ENCODE results near the gene MDC1.
A peak's percentile ranks its signal among the peaks of the same experiment; 100 is the strongest.

Gene MDC1

GRCh38 chr6:30732237-30732943 is 15.3 kb upstream of the MDC1 start:
- no peak overlapping the region for H3K4me2 ChIP-seq (ENCODE audit: low read length)
- H2AK5ac ChIP-seq (ENCODE audit: low read length), result no peak overlapping the region
- no peak overlapping the region for H2BK12ac ChIP-seq (ENCODE audit: low read length)
- peaks cover 3% of the 10 kb centered on the region for H3K79me1 ChIP-seq (ENCODE audit: low read length)
- H3K9me3 ChIP-seq (ENCODE audit: insufficient read depth, low read depth, low read length), result no peaks in the 10 kb centered on the region
- no CpG with 5 or more reads among the region's 12 CpGs for WGBS (ENCODE audit: extremely low coverage, insufficient coverage, insufficient read length)
- H2BK5ac ChIP-seq (ENCODE audit: low read depth, low read length, poor library complexity), result no peak overlapping the region
- H4K91ac ChIP-seq (ENCODE audit: low read depth, low read length), result no peak overlapping the region
- H3K23ac ChIP-seq (ENCODE audit: low read length), result no peak overlapping the region
- H3K36me3 ChIP-seq (ENCODE audit: control insufficient read depth in 1 of 2, insufficient read depth in 2 of 2, low read length in 2 of 2), result peaks cover 45 to 46% of the 10 kb centered on the region in 2 experiments
- no peak overlapping the region for H4K12ac ChIP-seq (ENCODE audit: low read depth, low read length)
- no peak overlapping the region for H3K18ac ChIP-seq (ENCODE audit: low read length)
- H3K14ac ChIP-seq (ENCODE audit: low read length), result no peak overlapping the region
- no peak overlapping the region for H3K9ac ChIP-seq (ENCODE audit: low read length)
- H3K4me1 ChIP-seq (ENCODE audit: control insufficient read depth in 1 of 2, insufficient read depth in 2 of 2, low read length in 2 of 2), result peaks cover 3 to 5% of the 10 kb centered on the region in 2 experiments
- no peak overlapping the region for H3K4ac ChIP-seq (ENCODE audit: low read depth, low read length)
- no peak overlapping the region for H3K27ac ChIP-seq (ENCODE audit: low read depth, low read length)
- no peaks in the 10 kb centered on the region for H3K79me2 ChIP-seq (ENCODE audit: control insufficient read depth, insufficient read depth, low read length, poor library complexity)
- H2BK120ac ChIP-seq (ENCODE audit: insufficient read depth, low read length, poor library complexity), result no peak overlapping the region
- no peak overlapping the region for H4K8ac ChIP-seq (ENCODE audit: low read depth, low read length)
- no peak for DNase-seq
- H3K4me3 ChIP-seq (ENCODE audit: low read depth, low read length), result no peak overlapping the region
- H2AFZ ChIP-seq (ENCODE audit: insufficient read depth, low read length, poor library complexity), result no peak overlapping the region
- H3K27me3 ChIP-seq (ENCODE audit: insufficient read depth, low read length), result no peaks in the 10 kb centered on the region

GRCh38 chr6:30730601-30731435 is 13.7 kb upstream of the MDC1 start:
- Histone ChIP-seq H2BK120ac (ENCODE audit: insufficient read depth, low read length, poor library complexity) (no peak overlapping the region), H2AFZ (ENCODE audit: insufficient read depth, low read length, poor library complexity) (no peak overlapping the region), H4K91ac (ENCODE audit: low read depth, low read length) (no peak overlapping the region), H3K79me2 (ENCODE audit: control insufficient read depth, insufficient read depth, low read length, poor library complexity) (no peaks in the 10 kb centered on the region), H2AK5ac (ENCODE audit: low read length) (no peak overlapping the region), H3K79me1 (ENCODE audit: low read length) (no peaks in the 10 kb centered on the region), H3K27me3 (ENCODE audit: insufficient read depth, low read length) (no peaks in the 10 kb centered on the region), H2BK12ac (ENCODE audit: low read length) (no peak overlapping the region), H3K4me3 (ENCODE audit: low read depth, low read length) (no peak overlapping the region), H3K9ac (ENCODE audit: low read length) (no peak overlapping the region), H4K8ac (ENCODE audit: low read depth, low read length) (no peak overlapping the region), H2BK5ac (ENCODE audit: low read depth, low read length, poor library complexity) (no peak overlapping the region), H3K23ac (ENCODE audit: low read length) (no peak overlapping the region), H3K4me2 (ENCODE audit: low read length) (no peak overlapping the region), H3K18ac (ENCODE audit: low read length) (no peak overlapping the region), H4K12ac (ENCODE audit: low read depth, low read length) (no peak overlapping the region), H3K14ac (ENCODE audit: low read length) (no peak overlapping the region), H3K4me1 (ENCODE audit: control insufficient read depth in 1 of 2, insufficient read depth in 2 of 2, low read length in 2 of 2) (no peaks in the 10 kb centered on the region), H3K4ac (ENCODE audit: low read depth, low read length) (no peak overlapping the region), H3K27ac (ENCODE audit: low read depth, low read length) (no peak overlapping the region), H3K9me3 (ENCODE audit: insufficient read depth, low read depth, low read length) (no peaks in the 10 kb centered on the region), H3K36me3 (ENCODE audit: control insufficient read depth in 1 of 2, insufficient read depth in 2 of 2, low read length in 2 of 2) (peaks cover 38 to 39% of the 10 kb centered on the region in 2 experiments)
- WGBS (ENCODE audit: extremely low coverage, insufficient coverage, insufficient read length), result no CpG with 5 or more reads among the region's 30 CpGs
- peak; percentile 86 to 87 for DNase-seq

- H3K9me3 ChIP-seq (ENCODE audit: insufficient read depth, low read depth, low read length), result peaks cover 2% of the 10 kb centered on the region
- no peak overlapping the region for H4K8ac ChIP-seq (ENCODE audit: low read depth, low read length)
- no peak overlapping the region for H3K23ac ChIP-seq (ENCODE audit: low read length)
- H3K79me2 ChIP-seq (ENCODE audit: control insufficient read depth, insufficient read depth, low read length, poor library complexity), result no peaks in the 10 kb centered on the region
- H3K14ac ChIP-seq (ENCODE audit: low read length), result no peak overlapping the region
- WGBS (ENCODE audit: extremely low coverage, insufficient coverage, insufficient read length), result no CpG with 5 or more reads among the region's 7 CpGs
- H3K9ac ChIP-seq (ENCODE audit: low read length), result no peak overlapping the region
- no peak overlapping the region for H3K18ac ChIP-seq (ENCODE audit: low read length)
- H3K4me1 ChIP-seq (ENCODE audit: control insufficient read depth in 1 of 2, insufficient read depth in 2 of 2, low read length in 2 of 2), result peaks cover 0 to 4% of the 10 kb centered on the region in 2 experiments
- peaks cover 38 to 51% of the 10 kb centered on the region in 2 experiments for H3K36me3 ChIP-seq (ENCODE audit: control insufficient read depth in 1 of 2, insufficient read depth in 2 of 2, low read length in 2 of 2)
- H2BK5ac ChIP-seq (ENCODE audit: low read depth, low read length, poor library complexity), result no peak overlapping the region
- no peak overlapping the region for H2BK12ac ChIP-seq (ENCODE audit: low read length)
- no peak overlapping the region for H2BK120ac ChIP-seq (ENCODE audit: insufficient read depth, low read length, poor library complexity)
- no peak overlapping the region for H3K4me3 ChIP-seq (ENCODE audit: low read depth, low read length)
- H3K4ac ChIP-seq (ENCODE audit: low read depth, low read length), result no peak overlapping the region
- no peak overlapping the region for H3K27ac ChIP-seq (ENCODE audit: low read depth, low read length)
- no peaks in the 10 kb centered on the region for H3K79me1 ChIP-seq (ENCODE audit: low read length)
- no peak overlapping the region for H4K12ac ChIP-seq (ENCODE audit: low read depth, low read length)
- H3K4me2 ChIP-seq (ENCODE audit: low read length), result no peak overlapping the region
- no peak overlapping the region for H4K91ac ChIP-seq (ENCODE audit: low read depth, low read length)
- H3K27me3 ChIP-seq (ENCODE audit: insufficient read depth, low read length), result no peaks in the 10 kb centered on the region
- H2AFZ ChIP-seq (ENCODE audit: insufficient read depth, low read length, poor library complexity), result no peak overlapping the region
- no peak for DNase-seq
- H2AK5ac ChIP-seq (ENCODE audit: low read length), result no peak overlapping the region
Observed at GRCh38 chr6:30727920-30728553, 11.0 kb upstream of the MDC1 start.

GRCh38 chr6:30726506-30727413 is 9.7 kb upstream of the MDC1 start:
- Histone ChIP-seq H3K18ac (ENCODE audit: low read length) (no peak overlapping the region), H3K23ac (ENCODE audit: low read length) (no peak overlapping the region), H3K79me1 (ENCODE audit: low read length) (peaks cover 3% of the 10 kb centered on the region), H4K8ac (ENCODE audit: low read depth, low read length) (no peak overlapping the region), H2AK5ac (ENCODE audit: low read length) (no peak overlapping the region), H3K79me2 (ENCODE audit: control insufficient read depth, insufficient read depth, low read length, poor library complexity) (peaks cover 3% of the 10 kb centered on the region), H2BK12ac (ENCODE audit: low read length) (no peak overlapping the region), H2BK120ac (ENCODE audit: insufficient read depth, low read length, poor library complexity) (no peak overlapping the region), H4K91ac (ENCODE audit: low read depth, low read length) (no peak overlapping the region), H3K27me3 (ENCODE audit: insufficient read depth, low read length) (no peaks in the 10 kb centered on the region), H3K4me1 (ENCODE audit: control insufficient read depth in 1 of 2, insufficient read depth in 2 of 2, low read length in 2 of 2) (peaks cover 0 to 4% of the 10 kb centered on the region in 2 experiments), H3K14ac (ENCODE audit: low read length) (no peak overlapping the region), H3K4ac (ENCODE audit: low read depth, low read length) (no peak overlapping the region), H3K9ac (ENCODE audit: low read length) (no peak overlapping the region), H2AFZ (ENCODE audit: insufficient read depth, low read length, poor library complexity) (no peak overlapping the region), H2BK5ac (ENCODE audit: low read depth, low read length, poor library complexity) (no peak overlapping the region), H4K12ac (ENCODE audit: low read depth, low read length) (no peak overlapping the region), H3K27ac (ENCODE audit: low read depth, low read length) (no peak overlapping the region), H3K4me3 (ENCODE audit: low read depth, low read length) (no peak overlapping the region), H3K36me3 (ENCODE audit: control insufficient read depth in 1 of 2, insufficient read depth in 2 of 2, low read length in 2 of 2) (peaks cover 39 to 56% of the 10 kb centered on the region in 2 experiments), H3K4me2 (ENCODE audit: low read length) (no peak overlapping the region), H3K9me3 (ENCODE audit: insufficient read depth, low read depth, low read length) (peaks cover 2% of the 10 kb centered on the region)
- WGBS (ENCODE audit: extremely low coverage, insufficient coverage, insufficient read length), result no CpG with 5 or more reads among the region's 11 CpGs
- no peak for DNase-seq
